ENCODE measurements around the gene RANGAP1. TPM values are rescaled to one million over a fixed set of nuclear protein-coding genes. Genes with fewer than 3 reads are reported as not detected.
A peak's percentile ranks its signal among the peaks of the same experiment; 100 is the strongest.

The RANGAP1 gene
- total and polyA plus RNA-seq, 2 of the 13 experiments (the other 11 are each of a cell fraction or from before 2014, with no cell fraction given), result 51.8 to 83.9 TPM

DNA sequence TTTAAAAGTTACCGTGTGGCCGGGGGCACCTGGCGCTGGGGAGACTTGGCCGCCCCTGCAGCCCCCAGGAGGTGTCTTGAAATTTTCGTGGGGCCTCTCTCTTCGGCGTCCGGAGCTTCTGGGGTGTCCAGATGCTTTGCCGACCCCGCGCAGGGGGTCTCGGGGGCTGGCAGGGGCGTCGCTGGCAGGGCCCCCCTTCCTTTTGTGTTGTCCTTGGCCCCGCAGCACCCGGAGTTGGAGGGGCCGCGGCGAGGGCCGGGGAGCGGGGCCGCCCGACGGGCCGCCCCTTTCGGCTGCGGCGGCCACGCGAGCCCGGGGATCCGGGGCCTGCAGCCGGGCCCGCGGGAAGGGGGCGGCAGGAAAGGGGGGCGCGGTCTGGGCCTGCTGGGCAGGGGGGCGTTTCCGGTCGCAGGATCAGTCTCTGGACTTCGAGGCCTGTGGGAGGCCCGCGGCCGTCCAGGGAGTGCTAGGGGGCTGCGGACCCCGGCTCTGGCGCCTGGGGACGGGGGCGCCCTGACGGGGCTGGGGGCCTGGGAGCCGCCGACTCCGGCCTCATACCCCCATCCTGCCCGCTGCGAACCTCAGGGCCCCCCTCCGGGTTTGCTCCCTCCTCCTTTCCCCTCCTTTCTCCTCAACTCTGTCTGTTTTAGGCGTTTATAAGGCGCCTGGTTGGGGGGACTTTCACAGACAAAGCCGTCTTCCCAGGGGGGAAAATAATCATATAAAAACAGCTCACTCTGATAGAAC lies 16.2 kb upstream of the RANGAP1 start (continued):
- no peak for TF ChIP-seq ARID2 (CRISPR knock-in tag; IDR thresholded peaks at IDR 0.05; ENCODE audit: borderline replicate concordance)
- TF ChIP-seq FOXK1 (CRISPR knock-in tag; IDR thresholded peaks at IDR 0.05; ENCODE audit: borderline replicate concordance, low read depth), result no peak
- TF ChIP-seq UBTF (CRISPR knock-in tag; IDR thresholded peaks at IDR 0.05), result peak; percentile 98
- no peak for TF ChIP-seq ZNF800 (CRISPR knock-in tag; IDR thresholded peaks at IDR 0.05)
- no peak for TF ChIP-seq ZNF598 (CRISPR knock-in tag; IDR thresholded peaks at IDR 0.05; ENCODE audit: borderline replicate concordance)
- TF ChIP-seq PHF5A (CRISPR knock-in tag; IDR thresholded peaks at IDR 0.05; ENCODE audit: low read depth, unreplicated experiment), result no peak
- 0 out of 2 replicates have a peak, but pooled peaks have one; percentile 31 for TF ChIP-seq BORCS8-MEF2B (CRISPR knock-in tag; IDR thresholded peaks at IDR 0.05)
- TF ChIP-seq, protein P1, sequence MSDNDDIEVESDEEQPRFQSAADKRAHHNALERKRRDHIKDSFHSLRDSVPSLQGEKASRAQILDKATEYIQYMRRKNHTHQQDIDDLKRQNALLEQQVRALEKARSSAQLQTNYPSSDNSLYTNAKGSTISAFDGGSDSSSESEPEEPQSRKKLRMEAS (IDR thresholded peaks at IDR 0.05), result 0 out of 2 replicates have a peak, but pooled peaks have one; percentile 4
- TF ChIP-seq SRF (IDR thresholded peaks at IDR 0.05; ENCODE audit: low read depth, low read length), result no peak
- 0 out of 2 replicates have a peak, but pooled peaks have one; percentile 5 for TF ChIP-seq ZNF331 (CRISPR knock-in tag; IDR thresholded peaks at IDR 0.05)
- TF ChIP-seq PHF8 (CRISPR knock-in tag; IDR thresholded peaks at IDR 0.05), result peak; percentile 52
- TF ChIP-seq CC2D1A (CRISPR knock-in tag; IDR thresholded peaks at IDR 0.05), result no peak
- 0 out of 2 replicates have a peak, but pooled peaks have one; percentile 4 for TF ChIP-seq THAP11 (CRISPR knock-in tag; IDR thresholded peaks at IDR 0.05)
- peak; percentile 57; the same call in 1 of the 2 replicates for TF ChIP-seq SPEN (CRISPR knock-in tag; IDR thresholded peaks at IDR 0.05; ENCODE audit: low read depth)
- TF ChIP-seq, protein P2, sequence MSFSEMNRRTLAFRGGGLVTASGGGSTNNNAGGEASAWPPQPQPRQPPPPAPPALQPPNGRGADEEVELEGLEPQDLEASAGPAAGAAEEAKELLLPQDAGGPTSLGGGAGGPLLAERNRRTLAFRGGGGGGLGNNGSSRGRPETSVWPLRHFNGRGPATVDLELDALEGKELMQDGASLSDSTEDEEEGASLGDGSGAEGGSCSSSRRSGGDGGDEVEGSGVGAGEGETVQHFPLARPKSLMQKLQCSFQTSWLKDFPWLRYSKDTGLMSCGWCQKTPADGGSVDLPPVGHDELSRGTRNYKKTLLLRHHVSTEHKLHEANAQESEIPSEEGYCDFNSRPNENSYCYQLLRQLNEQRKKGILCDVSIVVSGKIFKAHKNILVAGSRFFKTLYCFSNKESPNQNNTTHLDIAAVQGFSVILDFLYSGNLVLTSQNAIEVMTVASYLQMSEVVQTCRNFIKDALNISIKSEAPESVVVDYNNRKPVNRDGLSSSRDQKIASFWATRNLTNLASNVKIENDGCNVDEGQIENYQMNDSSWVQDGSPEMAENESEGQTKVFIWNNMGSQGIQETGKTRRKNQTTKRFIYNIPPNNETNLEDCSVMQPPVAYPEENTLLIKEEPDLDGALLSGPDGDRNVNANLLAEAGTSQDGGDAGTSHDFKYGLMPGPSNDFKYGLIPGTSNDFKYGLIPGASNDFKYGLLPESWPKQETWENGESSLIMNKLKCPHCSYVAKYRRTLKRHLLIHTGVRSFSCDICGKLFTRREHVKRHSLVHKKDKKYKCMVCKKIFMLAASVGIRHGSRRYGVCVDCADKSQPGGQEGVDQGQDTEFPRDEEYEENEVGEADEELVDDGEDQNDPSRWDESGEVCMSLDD (CRISPR knock-in tag; IDR thresholded peaks at IDR 0.05; ENCODE audit: borderline replicate concordance), result no peak
- peak; percentile 90 for TF ChIP-seq ZFX (CRISPR knock-in tag; IDR thresholded peaks at IDR 0.05; ENCODE audit: low read depth)
- no peak for TF ChIP-seq ZNF883 (CRISPR knock-in tag; IDR thresholded peaks at IDR 0.05; ENCODE audit: not compliant biosample characterization)
- TF ChIP-seq GABPA (IDR thresholded peaks at IDR 0.05; ENCODE audit: low read depth, low read length), result peak; percentile 38
- peak; percentile 18; the same call in 1 of the 2 replicates for TF ChIP-seq GABPA (CRISPR knock-in tag; IDR thresholded peaks at IDR 0.05; ENCODE audit: low read depth)
- 0 out of 2 replicates have a peak, but pooled peaks have one; percentile 64 for TF ChIP-seq ZFYVE20 (CRISPR knock-in tag; IDR thresholded peaks at IDR 0.05; ENCODE audit: borderline replicate concordance, low read depth)
- TF ChIP-seq ZSCAN21 (CRISPR knock-in tag; IDR thresholded peaks at IDR 0.05; ENCODE audit: borderline replicate concordance), result peak; percentile 33; the same call in 1 of the 2 replicates
- 0 out of 2 replicates have a peak, but pooled peaks have one; percentile 36 for TF ChIP-seq ZNF333 (CRISPR knock-in tag; IDR thresholded peaks at IDR 0.05; ENCODE audit: borderline replicate concordance)
